MM.1S (cell line): ENCODE measurements around the gene BRD9.
"Not testable (repeated sequence)": the region's sequence is repeated elsewhere in the genome, so short reads cannot be mapped to it uniquely, and the experiment has no call there.

ENCODE experiments used
- DNase-seq: peaks from one replicate; pipeline ENCODE4 v3.0.0-alpha.2; 2015
- H2AFZ ChIP-seq: fragments of 300-600 bp; sonication (generic); 2 replicates; pipeline ENCODE4 v1.6.0; 2016; ENCODE audit warnings: antibody characterized with exemption, low read length
- H3F3A ChIP-seq: fragments of 300-600 bp; sonication (generic); 2 replicates; pipeline ENCODE4 v1.6.1; 2016; ENCODE audit warnings: mild to moderate bottlenecking, antibody characterized with exemption, low read length, moderate library complexity, mixed read lengths; ENCODE audit not compliant: insufficient read depth
- H3K27ac ChIP-seq: fragments of 300-600 bp; sonication (generic); 2 replicates; pipeline ENCODE4 v1.5.1; 2016; ENCODE audit warnings: mild to moderate bottlenecking, low read length
- H3K27me3 ChIP-seq: fragments of 300-600 bp; sonication (generic); replicated peaks from 2 replicates; pipeline ENCODE4 v1.6.0; 2016; ENCODE audit warnings: low read length; ENCODE audit not compliant: insufficient read depth
- H3K36me3 ChIP-seq: fragments of 300-600 bp; sonication (generic); replicated peaks from 2 replicates; pipeline ENCODE4 v1.6.1; 2016; ENCODE audit warnings: mild to moderate bottlenecking, low read length, mixed read lengths; ENCODE audit not compliant: insufficient read depth
- H3K4me1 ChIP-seq: fragments of 300-600 bp; sonication (generic); 2 replicates; pipeline ENCODE4 v1.6.1; 2016; ENCODE audit warnings: low read length, mixed read lengths
- H3K4me2 ChIP-seq: fragments of 300-600 bp; sonication (generic); 2 replicates; pipeline ENCODE4 v1.6.0; 2016; ENCODE audit warnings: low read depth, low read length
- H3K4me3 ChIP-seq: fragments of 300-600 bp; sonication (generic); 2 replicates; pipeline ENCODE4 v1.5.1; 2016; ENCODE audit warnings: low read length, mixed read lengths
- H3K79me2 ChIP-seq: fragments of 300-600 bp; sonication (generic); 2 replicates; pipeline ENCODE4 v1.6.1; 2016; ENCODE audit warnings: mixed run types, low read length, mixed read lengths
- H3K9ac ChIP-seq: fragments of 300-600 bp; sonication (generic); 2 replicates; pipeline ENCODE4 v1.6.1; 2016; ENCODE audit warnings: low read length, mixed read lengths
- H3K9me2 ChIP-seq: fragments of 300-600 bp; sonication (generic); replicated peaks from 2 replicates; pipeline ENCODE4 v1.6.1; 2016; ENCODE audit warnings: mild to moderate bottlenecking, low read length, mixed read lengths; ENCODE audit not compliant: insufficient read depth
- H3K9me3 ChIP-seq: fragments of 300-600 bp; sonication (generic); replicated peaks from 2 replicates; pipeline ENCODE4 v1.6.1; 2016; ENCODE audit warnings: mild to moderate bottlenecking, low read length, mixed read lengths; ENCODE audit not compliant: insufficient read depth
- H4K20me1 ChIP-seq: fragments of 300-600 bp; sonication (generic); 2 replicates; pipeline ENCODE4 v1.6.1; 2016; ENCODE audit warnings: mild to moderate bottlenecking, low read length, moderate library complexity, mixed read lengths; ENCODE audit not compliant: insufficient read depth
- EZH2 ChIP-seq: fragments of 300-600 bp; sonication (generic); optimal IDR thresholded peaks from 2 replicates; pipeline ENCODE3; 2017; ENCODE audit warnings: low read depth, mild to moderate bottlenecking, antibody characterized with exemption, low read length, mixed read lengths
- EZH2phosphoT487 ChIP-seq: fragments of 300-600 bp; sonication (generic); IDR thresholded peaks from 2 replicates; pipeline ENCODE4 v1.6.1; 2018; ENCODE audit warnings: antibody characterized with exemption, low read length
- TF ChIP-seq, protein P1 (sequence below): fragments of 300-600 bp; sonication (generic); IDR thresholded peaks from 2 replicates; pipeline ENCODE4 v1.5.1; 2016; ENCODE audit warnings: antibody characterized with exemption, low read length, mixed read lengths

The BRD9 gene

GRCh38 chr5:850511-851006 is 42.0 kb downstream of the BRD9 start, which contains the start of gene ZDHHC11:
TSS of gene ZDHHC11 (minus strand) at chr5:850986. CDS start at chr5:850602, 384 bp downstream.
- no peak for DNase-seq
- no peaks in the 10 kb centered on the region for H3K36me3 ChIP-seq
- no peaks in the 10 kb centered on the region for H3K79me2 ChIP-seq
- TF ChIP-seq EZH2phosphoT487 (no peak), EZH2 (no peak)
- TF ChIP-seq, protein P1, sequence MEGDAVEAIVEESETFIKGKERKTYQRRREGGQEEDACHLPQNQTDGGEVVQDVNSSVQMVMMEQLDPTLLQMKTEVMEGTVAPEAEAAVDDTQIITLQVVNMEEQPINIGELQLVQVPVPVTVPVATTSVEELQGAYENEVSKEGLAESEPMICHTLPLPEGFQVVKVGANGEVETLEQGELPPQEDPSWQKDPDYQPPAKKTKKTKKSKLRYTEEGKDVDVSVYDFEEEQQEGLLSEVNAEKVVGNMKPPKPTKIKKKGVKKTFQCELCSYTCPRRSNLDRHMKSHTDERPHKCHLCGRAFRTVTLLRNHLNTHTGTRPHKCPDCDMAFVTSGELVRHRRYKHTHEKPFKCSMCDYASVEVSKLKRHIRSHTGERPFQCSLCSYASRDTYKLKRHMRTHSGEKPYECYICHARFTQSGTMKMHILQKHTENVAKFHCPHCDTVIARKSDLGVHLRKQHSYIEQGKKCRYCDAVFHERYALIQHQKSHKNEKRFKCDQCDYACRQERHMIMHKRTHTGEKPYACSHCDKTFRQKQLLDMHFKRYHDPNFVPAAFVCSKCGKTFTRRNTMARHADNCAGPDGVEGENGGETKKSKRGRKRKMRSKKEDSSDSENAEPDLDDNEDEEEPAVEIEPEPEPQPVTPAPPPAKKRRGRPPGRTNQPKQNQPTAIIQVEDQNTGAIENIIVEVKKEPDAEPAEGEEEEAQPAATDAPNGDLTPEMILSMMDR: no peak
- no peaks in the 10 kb centered on the region for H3K27me3 ChIP-seq
- no peaks in the 10 kb centered on the region for H3F3A ChIP-seq
- H3K4me1 ChIP-seq: no peaks in the 10 kb centered on the region
- H3K9me2 ChIP-seq: no peaks in the 10 kb centered on the region
- no peaks in the 10 kb centered on the region for H3K9me3 ChIP-seq
- H3K9ac ChIP-seq: no peak within 1 kb of the TSS
- no peaks in the 10 kb centered on the region for H4K20me1 ChIP-seq
- no peak within 1 kb of the TSS for H3K27ac ChIP-seq
- H2AFZ ChIP-seq: no peak within 1 kb of the TSS
- H3K4me2 ChIP-seq: no peak within 1 kb of the TSS
- H3K4me3 ChIP-seq: no peak within 1 kb of the TSS

- no peaks in the 10 kb centered on the region for H3K27me3 ChIP-seq
- H3K9me3 ChIP-seq: no peaks in the 10 kb centered on the region
- H3K9me2 ChIP-seq: no peaks in the 10 kb centered on the region
- no peak for DNase-seq
- no peak overlapping the region for H3K9ac ChIP-seq
- H3K4me3 ChIP-seq: no peak overlapping the region
- H3K4me2 ChIP-seq: no peak overlapping the region
- no peaks in the 10 kb centered on the region for H4K20me1 ChIP-seq
- no peaks in the 10 kb centered on the region for H3F3A ChIP-seq
- no peak overlapping the region for H3K27ac ChIP-seq
- no peaks in the 10 kb centered on the region for H3K4me1 ChIP-seq
- no peaks in the 10 kb centered on the region for H3K79me2 ChIP-seq
- no peak for TF ChIP-seq EZH2phosphoT487
- TF ChIP-seq, protein P1: no peak
- H3K36me3 ChIP-seq: no peaks in the 10 kb centered on the region
- no peak overlapping the region for H2AFZ ChIP-seq
These were observed 42.8 kb downstream of the BRD9 start for GRCh38 chr5:849651-850301.

GRCh38 chr5:848671-849111 is 43.9 kb downstream of the BRD9 start:
- TF ChIP-seq EZH2phosphoT487 (no peak), EZH2 (no peak)
- TF ChIP-seq, protein P1: no peak
- Histone ChIP-seq H3K4me1 (no peaks in the 10 kb centered on the region), H3K9me2 (no peaks in the 10 kb centered on the region), H3K27me3 (no peaks in the 10 kb centered on the region), H3K4me3 (no peak overlapping the region), H3K9ac (no peak overlapping the region), H3K79me2 (no peaks in the 10 kb centered on the region), H3K9me3 (no peaks in the 10 kb centered on the region), H4K20me1 (no peaks in the 10 kb centered on the region), H3K36me3 (no peaks in the 10 kb centered on the region), H3F3A (no peaks in the 10 kb centered on the region), H3K27ac (no peak overlapping the region), H2AFZ (no peak overlapping the region), H3K4me2 (no peak overlapping the region)
- DNase-seq: no peak

- not testable (repeated sequence) for DNase-seq, H3F3A ChIP-seq, H4K20me1 ChIP-seq, H3K27ac ChIP-seq, H3K9ac ChIP-seq, H3K4me1 ChIP-seq, H3K9me2 ChIP-seq, H3K79me2 ChIP-seq, H3K9me3 ChIP-seq, H3K4me3 ChIP-seq, H3K36me3 ChIP-seq, H3K4me2 ChIP-seq, H2AFZ ChIP-seq, H3K27me3 ChIP-seq
These were observed 44.9 kb downstream of the BRD9 start for GRCh38 chr5:847736-848135.

DNA sequence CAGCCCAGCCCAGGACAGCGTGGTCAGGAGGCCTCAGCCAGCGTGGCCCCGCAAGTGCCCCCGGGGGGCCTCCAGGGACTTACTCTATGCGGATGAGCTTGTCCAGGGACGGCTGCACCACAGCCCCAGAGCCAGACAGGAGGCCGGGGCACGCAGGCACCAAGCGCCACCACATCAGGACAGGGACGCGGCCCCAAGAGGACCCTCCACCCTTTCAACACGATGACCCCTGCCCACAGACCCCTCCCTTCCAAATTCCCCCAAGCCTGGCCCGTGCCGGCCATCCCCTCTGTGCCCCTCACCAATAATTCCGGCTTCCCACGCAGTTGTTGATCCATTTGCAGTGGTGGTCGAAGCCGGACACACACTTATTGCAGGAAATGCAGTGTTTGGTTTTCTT is 45.4 kb downstream of the BRD9 start:
- H3K27ac ChIP-seq, H3K4me2 ChIP-seq, DNase-seq, H3K79me2 ChIP-seq, H3K9me2 ChIP-seq, H4K20me1 ChIP-seq, H3F3A ChIP-seq, H3K27me3 ChIP-seq, H3K9ac ChIP-seq, H3K4me3 ChIP-seq, H3K9me3 ChIP-seq, H3K4me1 ChIP-seq, H3K36me3 ChIP-seq, H2AFZ ChIP-seq: not testable (repeated sequence)
